Sigmoid colon (tissue), 4 donors: ENCODE results near the gene NEB.

Source experiments
- CTCF ChIP-seq, 4 experiments: fragments of 450-650 bp in 3 of 4; fragments of 200-600 bp in 1 of 4; IDR thresholded peaks; one replicate each; pipeline ENCODE4 v1.5.1; 2016 to 2019; ENCODE audit warnings: antibody characterized with exemption in 4 of 4, mild to moderate bottlenecking in 3 of 4, moderate library complexity in 2 of 4
- POLR2A ChIP-seq, 2 donors: fragments of 450-650 bp; IDR thresholded peaks; one replicate each; pipeline ENCODE4 v1.6.1; 2016; ENCODE audit warnings: antibody characterized with exemption in 2 of 2, mild to moderate bottlenecking in 2 of 2, moderate library complexity in 2 of 2
- POLR2AphosphoS5 ChIP-seq, 4 donors: sonication (generic); formaldehyde crosslinking; IDR thresholded peaks; one replicate each; pipeline ENCODE4 v1.6.1; 2017; ENCODE audit warnings: antibody characterized with exemption in 4 of 4

DNA sequence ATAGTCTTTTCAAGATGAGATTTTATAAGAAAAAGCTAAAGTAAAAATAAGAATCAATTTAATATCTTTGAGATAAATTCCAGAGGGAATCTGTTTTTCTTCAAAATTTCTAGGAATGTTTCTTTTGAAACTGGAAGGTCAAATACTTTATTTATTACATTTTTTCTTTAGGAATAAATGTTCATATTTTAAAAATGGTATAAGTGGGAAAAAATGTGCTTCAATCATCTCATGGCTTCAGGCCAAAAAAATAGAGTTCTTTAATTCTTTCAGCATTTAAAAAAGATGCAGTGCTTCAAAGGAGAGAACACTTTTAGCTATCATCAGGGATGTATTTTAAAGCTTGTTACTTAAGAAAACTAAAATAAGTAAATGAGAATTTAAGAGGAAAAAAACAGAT, 110.6 kb downstream of the NEB start:
- TF ChIP-seq CTCF (IDR thresholded peaks at IDR 0.05) (no peak), POLR2A (IDR thresholded peaks at IDR 0.05) (no peak), POLR2AphosphoS5 (IDR thresholded peaks at IDR 0.05) (no peak)
